ENCODE measurements around the gene COL5A1. TPM values are rescaled to one million over a fixed set of nuclear protein-coding genes. Genes with fewer than 3 reads are reported as not detected.
A peak's percentile ranks its signal among the peaks of the same experiment; 100 is the strongest.

The COL5A1 gene
- total RNA-seq, 2 donors from 2014 or later = 127 to 129 TPM

DNA sequence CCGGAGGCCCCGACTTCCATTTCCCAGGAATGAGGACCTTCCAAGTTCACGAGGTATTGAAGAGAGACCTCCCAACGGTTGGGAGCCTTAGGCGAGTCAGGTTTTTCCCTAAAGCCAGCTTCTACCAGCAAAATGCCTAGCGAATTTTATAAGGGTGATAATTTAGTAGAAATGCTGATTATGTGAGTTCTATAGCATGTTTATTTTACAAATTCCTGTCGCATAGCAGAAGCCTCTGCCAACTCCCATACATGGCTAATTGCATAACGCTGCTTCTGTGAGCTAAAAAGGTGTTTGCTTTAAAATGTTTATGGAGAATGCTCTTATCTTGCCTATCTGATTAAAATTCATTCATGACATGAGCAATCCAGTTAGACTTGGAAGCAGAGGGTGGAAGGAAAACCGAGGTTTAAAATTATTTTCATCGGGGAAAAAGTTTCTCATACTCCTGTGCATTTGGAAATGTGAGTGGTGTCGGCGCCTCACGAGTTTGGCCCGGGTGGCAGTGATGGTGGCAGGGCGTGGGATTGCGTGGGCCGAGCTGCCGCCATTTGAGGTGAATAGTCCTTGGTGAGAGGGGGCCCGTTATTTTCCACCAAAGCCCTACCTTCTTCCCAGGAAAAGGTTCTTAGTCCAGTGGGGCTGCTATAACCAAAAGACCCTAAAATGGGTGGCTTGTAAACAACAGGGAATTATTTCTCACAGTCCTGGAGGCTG lies 134.6 kb downstream of the COL5A1 start:
- no peak for DNase-seq (ENCODE audit: low spot score)
- peaks cover 0 to 28% of the 10 kb centered on the region in 2 donors for H3K4me1 ChIP-seq (ENCODE audit: control insufficient read depth in 1 of 2, low read depth in 2 of 2)
- H3K27me3 ChIP-seq (replicated peaks; ENCODE audit: insufficient read depth) = no peaks in the 10 kb centered on the region
- peaks cover 41% of the 10 kb centered on the region for H3K36me3 ChIP-seq
- no peak for ATAC-seq (ENCODE audit: insufficient number of reproducible peaks, low FRiP score, low read depth)
- no peak overlapping the region for H3K4me3 ChIP-seq
- H3K27ac ChIP-seq = no peak overlapping the region
- H3K9me3 ChIP-seq = no peaks in the 10 kb centered on the region
- TF ChIP-seq CTCF (IDR thresholded peaks at IDR 0.05) = no peak

DNA sequence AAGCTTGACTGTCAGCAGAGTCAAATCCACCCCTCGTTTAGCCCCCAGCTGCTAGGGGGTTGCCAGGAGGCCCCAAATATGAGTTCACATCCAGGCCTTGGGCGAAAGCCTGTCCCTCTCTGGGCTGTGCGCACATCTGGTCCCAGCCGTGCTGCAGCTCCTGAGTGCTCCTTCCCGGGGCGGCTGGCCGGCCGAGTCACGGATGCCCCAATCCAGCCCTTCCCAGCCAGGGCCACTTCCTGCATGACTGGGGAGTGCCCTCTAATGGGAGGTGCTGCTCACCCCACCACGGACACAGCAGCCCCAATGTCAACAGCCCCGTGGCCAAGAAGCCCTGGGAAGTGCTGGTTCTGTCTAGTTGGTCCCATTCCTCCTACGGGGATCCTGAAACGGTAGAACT lies 135.6 kb downstream of the COL5A1 start:
- no peaks in the 10 kb centered on the region for H3K27me3 ChIP-seq (replicated peaks; ENCODE audit: insufficient read depth)
- H3K4me3 ChIP-seq = no peak overlapping the region
- DNase-seq (ENCODE audit: low spot score) = no peak
- peaks cover 50% of the 10 kb centered on the region for H3K36me3 ChIP-seq
- H3K27ac ChIP-seq = no peak overlapping the region
- H3K4me1 ChIP-seq (ENCODE audit: control insufficient read depth in 1 of 2, low read depth in 2 of 2) = peaks cover 0 to 28% of the 10 kb centered on the region in 2 donors
- no peaks in the 10 kb centered on the region for H3K9me3 ChIP-seq
- ATAC-seq (ENCODE audit: insufficient number of reproducible peaks, low FRiP score, low read depth) = no peak
- TF ChIP-seq CTCF (IDR thresholded peaks at IDR 0.05) = no peak

GRCh38 chr9:134778156-134778555 lies 136.6 kb downstream of the COL5A1 start:
- no peak for TF ChIP-seq CTCF (IDR thresholded peaks at IDR 0.05)
- no peak for ATAC-seq (ENCODE audit: insufficient number of reproducible peaks, low FRiP score, low read depth)
- H3K36me3 ChIP-seq = peaks cover 44% of the 10 kb centered on the region
- H3K4me1 ChIP-seq (ENCODE audit: control insufficient read depth in 1 of 2, low read depth in 2 of 2) = peaks cover 0 to 28% of the 10 kb centered on the region in 2 donors
- no peaks in the 10 kb centered on the region for H3K9me3 ChIP-seq
- DNase-seq (ENCODE audit: low spot score) = no peak
- no peaks in the 10 kb centered on the region for H3K27me3 ChIP-seq (replicated peaks; ENCODE audit: insufficient read depth)
- H3K4me3 ChIP-seq = no peak overlapping the region
- H3K27ac ChIP-seq = no peak overlapping the region

- peak; percentile 59 for TF ChIP-seq CTCF (IDR thresholded peaks at IDR 0.05)
- Histone ChIP-seq H3K4me3 (no peak overlapping the region), H3K36me3 (peaks cover 39% of the 10 kb centered on the region)
These were observed 137.3 kb downstream of the COL5A1 start for GRCh38 chr9:134778841-134779411.

GRCh38 chr9:134779640-134780039 lies 138.0 kb downstream of the COL5A1 start:
- no peak for TF ChIP-seq CTCF (IDR thresholded peaks at IDR 0.05)
- no peak overlapping the region for H3K4me3 ChIP-seq
- H3K27ac ChIP-seq = no peak overlapping the region
- no peak for DNase-seq (ENCODE audit: low spot score)
- H3K9me3 ChIP-seq = no peaks in the 10 kb centered on the region
- H3K4me1 ChIP-seq (ENCODE audit: control insufficient read depth in 1 of 2, low read depth in 2 of 2) = peaks cover 0 to 28% of the 10 kb centered on the region in 2 donors
- no peak for ATAC-seq (ENCODE audit: insufficient number of reproducible peaks, low FRiP score, low read depth)
- peaks cover 32% of the 10 kb centered on the region for H3K36me3 ChIP-seq
- H3K27me3 ChIP-seq (replicated peaks; ENCODE audit: insufficient read depth) = no peaks in the 10 kb centered on the region

More at GRCh38 chr9:134778841-134779411, 137.3 kb downstream of the COL5A1 start:
- peaks cover 0 to 28% of the 10 kb centered on the region in 2 donors for H3K4me1 ChIP-seq (ENCODE audit: control insufficient read depth in 1 of 2, low read depth in 2 of 2)
- no peak for DNase-seq (ENCODE audit: low spot score)
- no peak overlapping the region for H3K27ac ChIP-seq
- ATAC-seq (ENCODE audit: insufficient number of reproducible peaks, low FRiP score, low read depth) = no peak
- no peaks in the 10 kb centered on the region for H3K27me3 ChIP-seq (replicated peaks; ENCODE audit: insufficient read depth)
- H3K9me3 ChIP-seq = no peaks in the 10 kb centered on the region
